OCI-LY3 (cell line): Measurements from ENCODE around the gene LCE7A.

Experiments used
- CTCF ChIP-seq: fragments of 200-600, 300-600 bp; sonication (generic); IDR thresholded peaks from 2 replicates; pipeline ENCODE4 v1.5.1; 2014; ENCODE audit warnings: antibody characterized with exemption, low read length, low read depth
- EZH2phosphoT487 ChIP-seq: fragments of 200-600 bp; shearing (Covaris generic); IDR thresholded peaks from 2 replicates; pipeline ENCODE4 v1.6.1; 2018; ENCODE audit warnings: antibody characterized with exemption, mixed run types, low read depth

DNA sequence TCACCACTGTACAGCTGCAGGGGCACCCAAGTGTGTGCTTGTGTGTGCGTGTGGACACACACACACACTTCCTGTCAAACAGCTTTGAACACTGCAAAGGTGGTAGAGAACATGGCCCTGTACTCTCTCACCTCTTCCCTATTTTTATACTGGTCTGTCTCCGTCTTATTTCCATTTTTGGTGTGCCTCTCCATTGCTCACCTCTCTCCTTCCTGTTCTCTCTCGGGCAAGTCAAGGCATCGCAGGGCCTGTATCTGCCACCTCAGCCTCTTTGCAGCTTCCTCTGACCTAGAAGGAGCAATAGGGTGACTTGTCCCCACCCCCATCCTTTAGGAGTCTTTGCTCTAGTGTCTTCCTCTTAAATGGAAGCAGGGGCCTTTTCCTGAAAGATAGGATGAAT, 20.5 kb downstream of the LCE7A start:
- TF ChIP-seq CTCF (no peak), EZH2phosphoT487 (no peak)
